Heart left ventricle (tissue), 16 donors: ENCODE measurements around the gene PEMT. TPM values are rescaled to one million over a fixed set of nuclear protein-coding genes. Genes with fewer than 3 reads are reported as not detected.

Experiments
- ATAC-seq, 4 donors: fragments of 200-7000 bp; cut with Tn5 transposase; one replicate each; pipeline ENCODE4 v1.9.1; 2020 to 2022; ENCODE audit warnings: moderate library complexity in 4 of 4, mild to moderate bottlenecking in 3 of 4, moderate number of reproducible peaks in 1 of 4
- DNase-seq, 5 donors: peaks; one replicate each; pipeline ENCODE4 v3.0.0-alpha.2; 2020
- H3K27ac ChIP-seq, 12 donors: fragments of 200-600 bp; sonication (generic) in 4 of 12; one replicate each; pipeline versions ENCODE4 v1.5.0 to v1.8.0; 2016 to 2022; ENCODE audit warnings: mild to moderate bottlenecking in 2 of 12
- H3K27me3 ChIP-seq, 9 donors: fragments of 200-600 bp; sonication (generic) in 2 of 9; one replicate each; pipeline versions ENCODE4 v1.5.1 to v1.8.0; 2016 to 2022; ENCODE audit warnings: mild to moderate bottlenecking in 3 of 9
- H3K36me3 ChIP-seq, 9 donors: fragments of 200-600 bp; sonication (generic) in 2 of 9; one replicate each; pipeline versions ENCODE4 v1.5.0 to v1.8.0; 2018 to 2022; ENCODE audit warnings: mild to moderate bottlenecking in 2 of 9
- H3K4me1 ChIP-seq, 12 donors: fragments of 200-600 bp; sonication (generic) in 4 of 12; one replicate each; pipeline versions ENCODE4 v1.5.0 to v1.8.0; 2016 to 2022; ENCODE audit warnings: mild to moderate bottlenecking in 3 of 12
- H3K4me3 ChIP-seq, 12 donors: fragments of 200-600 bp; sonication (generic) in 4 of 12; one replicate each; pipeline versions ENCODE4 v1.5.0 to v1.8.0; 2017 to 2022; ENCODE audit warnings: mild to moderate bottlenecking in 9 of 12, moderate library complexity in 4 of 12
- H3K9me3 ChIP-seq, 12 donors: fragments of 200-600 bp; sonication (generic) in 4 of 12; one replicate each; pipeline versions ENCODE4 v1.5.0 to v1.8.0; 2016 to 2022; ENCODE audit warnings: mild to moderate bottlenecking in 1 of 12
- CTCF ChIP-seq, 12 donors: fragments of 200-600 bp; sonication (generic) in 4 of 12; IDR thresholded peaks; one replicate each; pipeline versions ENCODE4 v1.5.0 to v1.8.0; 2018 to 2022; ENCODE audit warnings: antibody characterized with exemption in 12 of 12, mild to moderate bottlenecking in 5 of 12
- POLR2A ChIP-seq, 2 donors: fragments of 450-650 bp; IDR thresholded peaks; one replicate each; pipeline ENCODE4 v1.6.1; 2017; ENCODE audit warnings: antibody characterized with exemption in 2 of 2, mild to moderate bottlenecking in 2 of 2, moderate library complexity in 2 of 2
- WGBS, 4 donors: extraction: QIAGEN DNeasy Blood & Tissue Kit in 2 of 4; methylation state at CpG; one replicate each; pipeline versions ENCODE4 v1.1.5 to v1.1.7; 2013 to 2018; 5-methylcytosine and 5-hydroxymethylcytosine counted together
- intact Hi-C, 10 donors: fragments of 100-400 bp; cut with DNase I; formaldehyde crosslinking; loops; one replicate each; pipeline versions ENCODE4 v1.11.1 to v1.14.2; 2022
- polyA plus RNA-seq, 2 donors: library from polyadenylated mRNA; stranded (reverse); fragments of 200-250 nt; gene quantifications; one replicate each; pipeline ENCODE4 v1.2.3, GENCODE V29; 2013
- total RNA-seq, 9 donors: library from RNA; depleted of rRNA in 2 of 9; stranded (reverse); fragments of >200 nt in 2 of 9; fragmentation: NEBNext Ultra II Directional in 3 of 9; extraction: Animal tissue kit (Norgen Biotek cat#: 25700) in 3 of 9; gene quantifications; one replicate each; pipeline versions ENCODE4 v1.1.0 to v1.2.4, GENCODE V29; 2016 to 2023
- donor health status: ischemic (EF 13 %, LVEDD 7.1; RV severe dilation, severe dysfunction).
- donor health status: healthy with polysubstance abuse.
- donor health status: DM: no; HTN: yes; CAD: no.
- donor health status: DM: no; HTN: no; CAD: no.
- donor health status: ischemic (EF 25% LVEDD 6.9; RV normal size, moderate dysfunction).
- donor health status: ischemic (EF 25% LVEDD 5.7; RV mildly dilated, moderate dysfunction).
- donor health status: healthy.
- donor health status: DM: yes; HTN: yes; CAD: no.
- donor health status: ischemic (EF 35%, LVEDD 5.7; RV mildly dilated, moderate dysfunction).
- donor health status: nonischemic (EF 11% LVEDD 7.7; RV severe dilation, severe dysfunction).
- donor health status: DM: yes; HTN: yes; CAD: no.
- donor health status: PGD.
- donor health status: ischemic (EF 29% LVEDD 5.4; RV normal size, mild dysfunction).
- donor health status: nonischemic (EF 23%, LVEDD 6.1; RV moderate dilation, normal function).

The PEMT gene
- total and polyA plus RNA-seq, 11 donors, result 15.7 to 42.2 (median 25.4) TPM

DNA sequence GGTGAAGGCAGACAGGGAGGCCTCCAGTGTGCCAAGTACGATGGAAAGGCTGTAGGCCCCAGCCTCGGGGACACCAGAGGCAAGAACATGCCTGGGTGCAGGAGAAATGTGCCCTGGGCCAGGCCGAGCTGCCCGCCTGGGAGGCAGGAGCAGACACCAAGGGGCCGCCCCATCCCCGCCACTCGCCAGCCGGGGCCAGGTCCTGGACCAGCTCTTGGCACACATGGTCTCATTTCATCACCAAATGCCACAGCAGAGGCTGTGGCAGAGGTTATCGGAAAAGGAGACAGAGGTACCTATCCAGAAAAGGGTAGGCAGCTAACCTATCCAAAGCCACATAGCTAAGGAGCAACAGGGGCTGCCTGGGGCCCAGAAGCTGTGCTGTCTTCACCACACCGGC lies 31.3 kb downstream of the PEMT start:
- no peak for DNase-seq
- ATAC-seq, result no peak
- no peaks in the 10 kb centered on the region for H3K27me3 ChIP-seq
- no peaks in the 10 kb centered on the region for H3K9me3 ChIP-seq
- TF ChIP-seq POLR2A (IDR thresholded peaks at IDR 0.05) (no peak), CTCF (IDR thresholded peaks at IDR 0.05) (no peak)
- no peak overlapping the region for H3K27ac ChIP-seq
- peaks cover 0 to 28% (median 2%) of the 10 kb centered on the region in 12 donors for H3K4me1 ChIP-seq
- WGBS, 4 donors, result 84 to 97% (median 92%) methylated on average over 7 to 10 of the region's 10 CpGs
- intact Hi-C loops, result no loop called here
- H3K4me3 ChIP-seq, result no peak overlapping the region
- no peaks in the 10 kb centered on the region for H3K36me3 ChIP-seq

GRCh38 chr17:17559164-17559563 lies 32.3 kb downstream of the PEMT start:
- Histone ChIP-seq H3K27ac (peak overlapping the region in 1 of 12 donors; percentile 3), H3K36me3 (no peaks in the 10 kb centered on the region), H3K4me3 (no peak overlapping the region), H3K4me1 (peaks cover 0 to 21% (median 1%) of the 10 kb centered on the region in 12 donors), H3K27me3 (no peaks in the 10 kb centered on the region), H3K9me3 (no peaks in the 10 kb centered on the region)
- TF ChIP-seq POLR2A (IDR thresholded peaks at IDR 0.05) (no peak), CTCF (IDR thresholded peaks at IDR 0.05) (no peak)
- DNase-seq (no peak), ATAC-seq (no peak)
- intact Hi-C loops, result no loop called here
- 87 to 90% (median 87%) methylated on average over 8 of the region's 8 CpGs for WGBS, 4 donors

DNA sequence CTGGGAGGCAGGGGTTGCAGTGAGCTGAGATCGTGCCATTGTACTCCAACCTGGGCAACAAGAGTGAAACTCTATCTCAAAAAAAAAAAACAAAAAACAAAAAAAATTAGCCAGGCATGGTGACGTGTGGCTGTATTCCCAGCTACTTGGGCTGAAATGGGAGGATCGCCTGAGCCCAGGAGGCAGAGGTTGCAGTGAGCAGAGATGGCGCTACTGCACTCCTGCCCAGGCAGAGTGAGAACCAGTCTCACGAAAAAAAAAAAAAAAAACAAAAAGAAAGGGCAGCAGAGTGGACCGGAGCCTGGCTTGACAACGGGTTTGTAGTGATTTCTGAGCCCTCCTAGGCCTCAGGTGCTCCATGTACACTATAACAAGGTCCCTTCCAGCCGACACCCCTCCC lies 33.1 kb downstream of the PEMT start:
- Histone ChIP-seq H3K27me3 (no peaks in the 10 kb centered on the region), H3K4me1 (peaks cover 0 to 27% (median 3%) of the 10 kb centered on the region in 12 donors), H3K36me3 (no peaks in the 10 kb centered on the region), H3K4me3 (no peak overlapping the region), H3K9me3 (no peaks in the 10 kb centered on the region), H3K27ac (no peak overlapping the region)
- WGBS, 4 donors, result 90 to 92% (median 92%) methylated on average over 8 of the region's 8 CpGs
- ATAC-seq (no peak), DNase-seq (no peak)
- TF ChIP-seq POLR2A (IDR thresholded peaks at IDR 0.05), result no peak
- intact Hi-C loops, result no loop called here

- no peak overlapping the region for H3K4me3 ChIP-seq
- 72 to 85% (median 77%) methylated on average over 9 of the region's 9 CpGs for WGBS, 4 donors
- H3K27ac ChIP-seq, result peak overlapping the region in 3 of 12 donors; percentile 10 to 64 (median 50)
- H3K36me3 ChIP-seq, result no peaks in the 10 kb centered on the region
- ATAC-seq (peak; percentile 50 to 61 (median 56)), DNase-seq (peak in 2 of 5 donors; percentile 66 to 70)
- H3K9me3 ChIP-seq, result no peaks in the 10 kb centered on the region
- H3K4me1 ChIP-seq, result peaks cover 0 to 33% (median 3%) of the 10 kb centered on the region in 12 donors
- no peak for TF ChIP-seq CTCF (IDR thresholded peaks at IDR 0.05)
- TF ChIP-seq POLR2A (IDR thresholded peaks at IDR 0.05), result no peak
- intact Hi-C loops, result no loop called here
- no peaks in the 10 kb centered on the region for H3K27me3 ChIP-seq
Observed at GRCh38 chr17:17557796-17558195, 33.7 kb downstream of the PEMT start.

DNA sequence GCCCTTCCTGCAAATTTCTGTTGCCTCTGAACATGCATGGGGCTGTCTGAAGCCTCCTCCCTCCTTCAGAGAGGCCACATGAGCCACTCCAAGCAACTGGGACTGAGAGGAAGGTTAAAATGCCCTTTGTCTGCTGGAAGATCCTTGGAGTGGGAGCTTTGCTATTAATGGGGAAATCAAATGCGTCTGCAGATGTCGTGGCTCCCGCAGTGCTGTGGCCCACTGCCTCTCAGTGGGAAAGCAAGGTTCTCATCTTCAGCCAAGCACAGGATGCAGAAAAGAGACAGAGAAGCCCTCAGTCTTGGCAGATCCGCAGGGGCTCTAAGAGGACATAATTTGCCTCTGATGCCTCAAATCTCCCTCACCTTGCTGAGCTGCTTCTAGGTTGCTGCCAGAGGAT lies 34.8 kb downstream of the PEMT start:
- H3K4me1 ChIP-seq, result peaks cover 0 to 39% (median 9%) of the 10 kb centered on the region in 12 donors
- WGBS, 4 donors, result 80 to 89% (median 84%) methylated on average over 4 of the region's 4 CpGs
- intact Hi-C loops, result no loop called here

More for the DNA sequence above, 34.8 kb downstream of the PEMT start:
- Histone ChIP-seq H3K4me3 (no peak overlapping the region), H3K9me3 (no peaks in the 10 kb centered on the region), H3K36me3 (no peaks in the 10 kb centered on the region), H3K27ac (no peak overlapping the region), H3K27me3 (no peaks in the 10 kb centered on the region)
- ATAC-seq (no peak), DNase-seq (peak in 1 of 5 donors; percentile 18)
- TF ChIP-seq POLR2A (IDR thresholded peaks at IDR 0.05), result no peak
- TF ChIP-seq CTCF (IDR thresholded peaks at IDR 0.05), result no peak
